HT1080 (cell line): ENCODE data around the gene RNASEL. TPM values are rescaled to one million over a fixed set of nuclear protein-coding genes. Genes with fewer than 3 reads are reported as not detected.

Source experiments
- DNase-seq: peaks from one replicate; pipeline ENCODE4 v3.0.0-alpha.2; 2015; ENCODE audit warnings: low read depth
- total RNA-seq: library from RNA; depleted of rRNA; stranded (reverse); fragments of >200 nt; shearing (Covaris generic); gene quantifications from 2 replicates; pipeline ENCODE4 v1.2.3, GENCODE V29; 2014

Gene RNASEL
- total RNA-seq, 1 experiment from 2014 or later, result 3.2 TPM

DNA sequence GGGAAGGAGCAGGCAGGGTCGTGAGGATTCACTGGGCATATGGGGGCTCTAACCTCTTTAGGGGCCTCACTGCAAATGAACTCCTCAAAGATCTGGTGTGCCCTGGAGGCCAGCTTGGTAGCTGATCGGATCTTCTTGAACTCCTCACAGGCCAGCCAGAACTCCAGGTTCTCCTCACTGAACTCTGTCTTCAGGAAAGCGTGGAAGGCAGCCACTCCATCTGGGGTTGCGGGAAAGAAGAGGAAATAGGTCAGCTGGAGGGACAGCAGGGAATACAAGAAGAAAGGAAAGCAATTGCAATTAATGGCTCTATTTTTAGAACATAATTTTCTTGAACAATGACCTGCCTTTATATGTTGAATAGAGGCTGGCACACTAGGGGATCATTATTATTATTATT lies 12.9 kb upstream of the RNASEL start:
- no peak for DNase-seq

DNA sequence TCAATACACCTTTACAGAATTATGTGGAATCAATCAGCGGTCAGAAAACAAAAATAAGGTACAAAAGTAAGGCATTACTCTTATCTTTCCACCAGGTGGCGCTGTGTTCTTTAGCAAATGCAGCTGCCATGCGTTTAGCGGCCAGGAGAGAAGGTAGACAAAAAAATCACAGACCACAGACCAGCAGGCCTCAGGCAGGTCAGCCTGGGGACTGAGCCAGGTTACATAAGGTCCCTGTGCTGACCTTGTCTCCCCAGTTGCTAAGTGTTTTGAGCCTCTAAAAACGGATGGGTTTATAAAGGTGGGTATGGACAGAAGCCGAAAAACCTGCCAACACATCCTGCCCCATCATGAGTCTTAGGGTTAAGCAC lies 12.3 kb upstream of the RNASEL start:
- peak; percentile 44 for DNase-seq

DNA sequence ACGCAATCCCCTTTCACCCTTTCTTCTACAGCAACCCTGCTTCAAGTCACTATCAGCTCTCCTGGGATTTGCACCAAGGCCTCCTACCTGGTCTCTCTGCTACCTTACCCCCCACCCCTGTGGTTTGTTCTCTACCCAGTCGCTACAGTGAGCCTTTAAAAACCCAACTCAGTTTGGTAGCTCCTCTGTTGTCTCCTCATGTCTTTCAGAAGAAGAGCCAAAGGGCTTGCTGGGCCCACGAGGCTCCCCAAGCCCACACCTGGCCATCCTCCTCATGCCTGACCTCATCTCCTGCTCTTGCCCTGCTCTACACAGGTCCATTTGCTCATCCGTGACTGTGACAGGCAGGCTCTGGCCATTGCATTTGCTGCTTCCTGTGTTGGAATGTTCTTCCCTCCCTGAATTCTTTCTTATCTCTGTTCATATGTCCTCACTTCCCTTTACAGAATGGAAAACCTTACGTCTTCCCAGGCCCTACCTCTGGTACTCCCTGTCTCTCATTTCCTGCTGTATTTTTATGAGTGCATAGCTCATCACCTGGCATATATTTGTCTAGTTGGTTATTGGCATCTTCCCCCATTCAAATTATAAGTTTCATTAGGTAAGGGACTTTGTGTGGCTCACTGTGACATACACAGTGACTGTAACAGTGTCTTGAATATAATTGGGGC lies 11.8 kb upstream of the RNASEL start:
- no peak for DNase-seq

DNA sequence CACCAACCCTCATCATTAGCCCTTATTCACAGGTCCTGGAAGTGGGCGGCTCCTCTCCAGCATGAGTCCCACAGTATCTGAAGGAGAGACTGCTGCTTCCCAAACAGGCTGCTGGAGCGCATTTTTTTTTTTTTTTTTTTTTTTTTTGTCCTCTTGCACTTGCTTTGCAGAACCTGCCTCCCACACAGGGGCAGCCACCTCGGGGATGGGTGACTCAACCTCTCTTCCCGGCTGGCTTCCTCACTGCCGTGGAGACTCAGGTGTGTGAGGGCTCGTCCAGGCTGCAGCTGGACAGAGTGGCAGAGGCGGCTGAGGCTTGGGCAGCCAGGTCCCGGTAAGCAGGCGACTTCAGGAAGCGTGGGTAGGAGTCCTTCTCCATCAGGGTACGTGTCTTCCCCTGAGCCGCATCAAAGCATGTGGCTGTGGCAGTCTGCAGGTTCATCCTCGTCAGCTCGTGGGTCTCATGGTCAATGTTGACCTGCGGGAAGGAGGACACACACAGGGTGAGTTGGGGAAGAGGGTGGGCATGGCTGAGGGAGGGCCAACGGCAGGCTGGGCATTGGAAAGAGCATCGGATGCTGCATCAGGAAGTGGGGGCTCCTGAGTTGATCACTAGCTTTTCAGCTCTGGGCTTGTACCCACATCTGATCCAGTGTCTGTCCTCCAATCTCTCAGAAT lies 11.1 kb upstream of the RNASEL start:
- DNase-seq, result no peak

DNA sequence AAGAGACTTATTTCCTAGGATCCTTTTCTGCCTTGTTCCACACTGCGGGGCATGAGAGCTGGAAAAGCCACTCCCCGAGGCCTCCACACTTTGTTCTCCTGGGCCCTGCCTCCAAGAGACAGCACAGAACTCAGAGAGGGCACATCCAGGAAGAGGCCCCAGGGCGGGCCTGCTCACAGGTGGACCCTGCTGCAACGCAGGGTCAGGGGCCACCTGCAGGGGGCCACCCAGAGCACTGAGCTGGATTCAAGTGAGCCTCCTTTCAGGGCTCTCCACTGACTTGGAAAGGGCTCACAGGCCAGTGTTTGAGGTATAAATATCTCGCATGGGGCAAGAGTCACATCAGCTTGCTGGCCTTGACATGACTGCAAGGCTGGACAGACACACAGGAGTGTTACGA lies 10.3 kb upstream of the RNASEL start:
- no peak for DNase-seq

DNA sequence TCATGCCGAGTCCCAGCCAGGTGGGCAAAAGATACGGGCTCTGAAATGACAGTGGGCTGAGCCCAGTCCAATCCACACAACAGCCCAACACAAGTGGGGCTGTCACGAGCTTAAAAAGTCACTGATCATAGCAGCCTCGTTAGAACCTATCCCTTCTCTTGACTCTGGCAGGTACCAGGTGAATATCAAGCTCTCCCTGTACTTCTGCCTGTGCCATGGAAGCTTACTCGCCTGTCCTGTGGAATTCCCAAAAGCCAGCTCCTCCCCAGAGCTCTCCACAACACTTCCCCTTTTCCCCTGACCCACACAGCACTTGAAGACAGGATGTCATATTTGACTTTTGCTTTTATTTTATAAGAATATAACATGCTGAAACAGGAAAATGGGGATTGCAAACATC lies 9.2 kb upstream of the RNASEL start:
- DNase-seq, result no peak

DNA sequence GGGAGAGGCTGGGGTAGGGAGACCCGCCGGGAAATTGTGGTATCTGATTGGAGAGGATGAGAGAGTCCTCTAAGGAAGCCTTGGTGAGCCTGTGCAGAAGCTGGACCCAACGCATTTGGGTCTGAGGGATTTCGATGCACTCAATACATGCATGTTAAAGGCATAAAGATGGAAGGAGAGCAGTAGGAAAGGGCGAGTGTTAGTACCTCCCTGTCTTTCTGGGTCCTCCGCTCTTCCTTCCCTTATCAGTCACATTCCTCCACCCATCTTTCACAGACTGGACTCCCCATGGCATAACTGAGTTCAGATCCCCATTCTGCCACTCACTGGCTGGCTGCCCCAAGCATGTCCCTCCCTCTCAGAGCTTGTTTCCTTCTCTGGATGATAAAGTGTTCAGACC lies 7.9 kb upstream of the RNASEL start:
- DNase-seq, result no peak

DNA sequence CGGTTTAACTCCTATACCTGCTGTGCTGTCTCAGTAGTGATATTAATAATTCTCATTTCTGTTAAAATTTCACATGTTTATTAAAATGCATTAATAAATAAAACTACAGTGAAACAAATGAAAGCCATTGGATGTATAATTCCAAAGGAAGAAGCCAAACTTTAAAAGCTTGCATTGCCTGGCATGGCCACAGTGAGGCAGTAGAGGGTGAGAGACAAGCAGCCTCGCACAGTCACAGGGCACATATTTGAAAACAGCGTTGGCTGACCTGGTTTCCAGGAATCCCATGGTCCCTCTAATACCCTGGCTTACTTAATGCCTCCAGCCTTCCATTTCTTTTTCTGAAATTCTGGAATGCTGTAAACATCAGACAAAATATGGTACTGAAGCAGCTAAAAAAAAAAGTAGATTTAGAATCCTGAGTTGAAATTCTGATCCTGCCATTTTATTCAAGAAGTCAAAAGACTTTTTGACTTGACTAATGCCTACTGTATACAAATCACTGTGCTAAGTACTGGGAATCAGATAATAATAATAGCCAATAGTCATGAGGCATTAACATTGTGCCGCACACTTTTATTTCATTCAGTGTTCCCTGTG lies 6.7 kb upstream of the RNASEL start:
- peak; percentile 33 for DNase-seq

DNA sequence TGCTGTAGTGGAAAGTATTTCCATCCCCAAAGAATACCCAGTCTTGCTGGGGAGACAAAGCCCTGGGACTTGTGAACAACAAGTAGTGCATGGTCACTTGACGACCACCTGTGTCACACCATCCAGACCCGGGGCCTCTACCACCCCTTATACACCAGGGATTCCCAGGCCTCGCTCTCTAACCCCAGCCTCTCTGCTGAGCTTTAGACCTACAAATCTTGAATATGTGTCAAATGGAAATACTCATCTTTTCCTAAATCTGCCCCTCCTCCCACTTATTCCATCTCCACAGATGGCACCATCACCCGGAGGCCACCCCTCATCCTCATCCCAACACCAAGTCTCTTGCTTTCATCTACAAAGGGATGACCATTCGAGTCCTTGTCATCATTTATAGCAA lies 875 bp upstream of the RNASEL start:
- no peak for DNase-seq

DNA sequence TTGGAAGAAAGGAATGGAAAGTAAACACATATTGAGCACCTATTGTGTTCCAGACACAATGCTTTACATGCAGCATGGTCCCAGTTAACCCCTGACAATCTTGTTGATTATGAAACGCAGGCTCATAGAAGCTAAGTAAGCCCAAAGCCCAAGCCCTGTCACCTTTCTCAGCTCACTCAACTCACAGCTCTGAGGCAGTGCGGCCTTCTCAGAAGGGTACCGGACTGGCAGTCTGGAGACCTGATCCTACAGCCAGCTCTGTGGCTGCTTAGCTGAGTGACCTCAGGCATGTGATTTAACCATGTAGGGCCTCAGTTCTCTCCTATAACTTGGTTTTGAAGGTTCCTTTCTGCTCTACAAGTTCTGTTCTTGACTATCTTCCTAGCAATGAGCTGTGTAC lies 464 bp upstream of the RNASEL start:
- no peak for DNase-seq

DNA sequence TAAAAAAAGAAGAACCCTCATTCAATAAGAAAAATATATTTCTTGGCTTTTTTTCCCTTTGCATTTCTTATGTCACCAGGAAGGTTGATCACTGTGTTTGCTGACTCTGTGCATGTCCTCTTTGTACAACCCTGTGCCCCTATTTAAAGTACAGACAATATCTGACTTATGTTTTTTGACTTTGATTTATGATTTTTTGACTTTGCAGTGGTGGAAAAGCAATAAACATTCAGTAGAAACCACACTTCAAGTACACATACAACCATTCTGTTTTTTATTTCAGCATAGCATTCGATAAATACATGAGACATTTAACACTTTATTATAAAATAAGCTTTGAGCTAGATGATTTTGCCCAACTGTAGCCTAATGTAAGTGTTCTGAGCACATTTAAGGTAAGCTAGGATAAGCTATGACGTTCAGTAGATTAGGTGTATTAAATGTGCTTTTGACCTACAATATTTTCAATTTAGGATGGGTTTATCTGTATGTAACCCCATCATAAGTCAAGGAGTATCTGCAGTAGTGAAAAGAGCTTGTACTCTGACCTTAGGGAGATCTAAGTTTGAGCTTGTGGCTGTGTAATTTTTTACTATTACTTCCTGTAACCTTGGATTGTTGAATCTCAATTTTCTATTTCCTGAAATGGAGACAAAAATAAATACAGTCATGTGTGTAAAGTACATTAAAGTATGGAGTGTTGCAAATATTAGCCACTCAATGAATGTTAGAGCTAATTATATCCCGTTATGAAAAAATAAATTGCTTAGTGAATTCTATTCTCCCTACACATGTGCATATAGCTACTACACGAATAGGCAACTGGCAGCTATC lies 1.2 kb downstream of the RNASEL start:
- no peak for DNase-seq

DNA sequence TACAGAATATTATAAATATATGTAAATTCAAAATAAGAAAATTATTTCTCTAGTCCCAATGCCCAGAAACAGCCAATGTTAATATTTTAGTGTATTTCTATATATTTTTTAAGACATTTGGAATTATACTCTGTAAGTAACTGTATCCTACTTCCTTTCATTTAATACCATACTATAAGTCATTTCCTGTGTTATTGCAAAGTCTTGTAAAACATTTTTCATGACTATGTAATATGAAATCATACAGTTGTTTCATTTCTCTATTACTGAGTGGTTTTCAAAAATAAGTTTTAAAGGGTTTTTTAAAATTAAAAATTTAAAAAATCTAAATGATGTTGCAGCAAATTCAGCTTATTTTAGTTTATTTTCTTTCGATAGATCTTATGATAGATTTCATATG lies 2.0 kb downstream of the RNASEL start:
- no peak for DNase-seq

DNA sequence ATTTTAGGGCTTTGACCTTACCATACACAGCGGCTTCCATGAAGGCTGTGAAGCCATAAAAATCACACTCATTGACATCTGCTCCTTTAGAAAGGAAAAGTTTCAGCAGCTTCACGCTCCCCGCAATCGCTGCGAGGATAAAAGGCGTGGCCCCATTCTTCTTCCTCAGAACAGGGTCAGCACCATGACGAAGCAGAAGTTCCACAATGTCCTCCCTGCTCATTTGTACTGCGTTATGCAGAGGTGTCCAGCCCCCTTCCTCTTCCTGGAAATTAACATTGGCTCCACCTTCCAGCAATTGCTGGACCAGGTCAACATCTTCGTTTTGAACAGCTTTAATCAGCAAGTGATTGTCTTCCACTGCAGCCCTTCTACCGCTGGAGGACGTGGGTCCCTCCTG lies 2.7 kb downstream of the RNASEL start:
- DNase-seq, result no peak

DNA sequence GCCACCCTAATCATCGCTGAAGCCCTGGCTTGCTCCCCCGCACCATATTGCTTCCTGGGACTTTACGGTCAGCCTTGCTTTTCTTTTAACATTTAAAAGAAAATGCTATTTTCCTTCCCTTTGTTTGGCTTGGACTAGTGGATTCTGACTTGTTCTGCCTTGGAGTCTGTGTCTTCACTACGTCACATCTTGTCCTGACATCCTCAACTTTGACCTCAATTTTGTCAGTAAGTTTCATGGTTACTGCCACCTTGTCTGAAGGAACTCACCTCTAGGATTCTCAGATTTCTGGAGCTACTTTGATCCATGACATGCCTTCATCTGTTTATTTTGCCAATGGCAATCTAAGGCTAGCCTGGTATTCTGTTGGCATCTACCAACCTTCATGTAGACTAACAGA lies 4.3 kb downstream of the RNASEL start:
- DNase-seq, result no peak

DNA sequence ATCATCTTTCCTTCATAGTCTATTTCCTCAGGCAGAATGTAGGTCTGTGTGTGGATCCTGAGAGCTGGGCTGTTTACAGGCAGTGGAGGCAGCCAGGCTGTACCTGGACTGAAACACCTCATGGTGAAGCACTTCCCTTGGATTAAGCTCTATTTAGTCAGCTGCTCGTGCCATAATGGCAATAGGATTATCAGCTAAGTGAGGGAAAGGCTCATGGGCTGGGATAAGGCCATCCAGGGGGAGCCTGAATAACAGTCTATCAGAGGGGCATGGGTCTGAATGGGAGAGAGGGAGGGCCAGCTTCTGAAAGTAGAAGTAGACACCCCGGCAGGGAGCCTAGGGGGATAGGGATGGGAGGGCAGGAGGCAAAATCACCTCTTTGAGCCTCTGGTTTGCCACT lies 8.3 kb downstream of the RNASEL start:
- DNase-seq, result no peak

DNA sequence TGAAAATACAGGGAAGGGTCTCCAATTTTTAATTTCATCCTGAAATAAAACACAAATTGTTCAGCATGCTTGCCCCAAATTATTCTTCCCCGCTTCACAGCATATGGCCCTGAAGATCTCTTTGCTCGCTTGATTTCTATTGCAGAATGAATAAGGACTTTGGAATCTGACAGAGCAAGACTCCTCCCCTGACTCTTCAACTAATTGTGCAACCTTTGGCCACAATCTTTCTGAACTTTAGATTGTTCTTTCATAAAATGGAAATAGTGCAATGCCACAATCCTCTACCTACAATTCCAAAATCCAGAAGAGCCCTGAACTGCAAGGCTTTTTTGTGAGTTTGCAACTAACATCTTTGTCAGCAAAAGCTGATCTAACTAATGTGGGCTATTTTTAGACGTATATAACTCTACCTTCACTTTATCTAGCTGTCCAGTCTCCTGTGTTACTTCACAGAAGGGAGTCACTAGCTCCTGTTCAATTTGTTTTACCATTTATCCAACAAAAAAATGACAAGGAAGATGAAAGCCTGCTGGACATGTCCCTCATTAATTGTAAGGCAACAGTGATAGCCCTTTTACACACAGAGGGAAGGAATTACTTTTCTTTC lies 13.4 kb downstream of the RNASEL start:
- peak; percentile 41 for DNase-seq

DNA sequence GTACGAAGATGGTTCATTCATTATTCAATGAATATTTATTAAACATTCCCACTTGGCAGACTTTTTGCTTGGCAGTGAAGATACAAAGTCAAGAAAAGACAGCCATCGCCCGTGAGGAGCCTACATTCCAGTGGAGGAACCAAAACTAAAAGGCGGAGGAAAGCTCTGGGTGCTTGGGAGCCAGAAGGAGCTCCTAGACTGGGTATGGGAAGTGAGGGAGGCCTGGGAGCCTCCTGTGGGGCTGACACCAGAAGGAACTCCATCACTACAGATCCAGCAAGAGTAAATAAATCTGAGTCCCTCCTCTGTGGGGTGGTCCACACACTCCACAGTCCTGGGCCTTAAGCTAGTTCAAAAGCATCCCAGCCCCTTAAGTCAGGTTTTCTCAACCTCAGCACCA lies 14.9 kb downstream of the RNASEL start:
- DNase-seq, result no peak

DNA sequence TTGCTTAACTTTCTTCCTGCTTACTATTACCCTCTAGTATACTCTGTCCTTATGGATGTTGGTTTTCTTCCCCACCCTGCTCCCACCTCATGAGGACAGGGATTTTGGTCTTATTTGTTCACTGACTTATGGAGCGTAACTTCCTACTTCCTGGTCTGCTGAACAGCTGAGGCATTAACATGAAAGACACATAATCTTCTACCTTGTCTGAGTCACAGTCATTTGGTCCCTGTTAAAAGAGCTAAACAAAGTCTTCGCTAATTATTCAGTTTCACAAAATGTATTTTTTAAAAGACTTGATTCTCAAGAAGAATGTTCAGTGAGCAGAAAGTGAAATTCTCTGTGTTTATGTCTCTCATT lies 18.5 kb downstream of the RNASEL start:
- DNase-seq, result no peak

DNA sequence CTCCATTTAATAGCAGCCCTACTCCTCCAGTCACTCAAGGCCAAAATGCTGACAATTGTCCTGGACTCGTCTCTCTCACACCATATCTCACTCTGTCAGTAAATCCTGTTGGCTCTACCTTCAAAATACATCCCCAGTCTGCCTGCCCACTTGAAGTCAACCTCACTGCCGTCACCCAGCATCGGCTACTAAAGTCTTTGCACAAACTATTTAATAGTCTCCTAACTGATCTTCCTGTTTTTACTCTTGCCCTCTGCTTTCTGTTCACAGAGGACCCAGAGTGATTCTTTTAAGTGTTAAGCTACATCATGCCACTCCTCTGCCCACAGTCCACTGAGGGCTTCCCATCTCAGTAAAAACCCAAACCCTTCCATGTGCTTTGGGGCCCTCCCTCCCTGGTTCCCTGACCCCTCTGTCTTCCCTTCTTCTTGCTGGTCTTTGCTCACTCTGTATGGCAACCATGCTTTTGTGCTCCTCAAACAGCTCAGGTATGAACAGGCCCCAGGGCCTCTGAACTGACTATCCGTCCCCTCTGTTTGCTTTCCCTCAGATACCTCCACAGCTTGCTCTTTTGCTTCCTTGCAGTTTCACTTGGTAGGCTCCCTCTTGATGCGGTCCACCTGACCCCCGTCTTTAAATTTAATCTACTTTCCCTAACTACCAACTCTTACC lies 19.0 kb downstream of the RNASEL start:
- DNase-seq, result no peak

DNA sequence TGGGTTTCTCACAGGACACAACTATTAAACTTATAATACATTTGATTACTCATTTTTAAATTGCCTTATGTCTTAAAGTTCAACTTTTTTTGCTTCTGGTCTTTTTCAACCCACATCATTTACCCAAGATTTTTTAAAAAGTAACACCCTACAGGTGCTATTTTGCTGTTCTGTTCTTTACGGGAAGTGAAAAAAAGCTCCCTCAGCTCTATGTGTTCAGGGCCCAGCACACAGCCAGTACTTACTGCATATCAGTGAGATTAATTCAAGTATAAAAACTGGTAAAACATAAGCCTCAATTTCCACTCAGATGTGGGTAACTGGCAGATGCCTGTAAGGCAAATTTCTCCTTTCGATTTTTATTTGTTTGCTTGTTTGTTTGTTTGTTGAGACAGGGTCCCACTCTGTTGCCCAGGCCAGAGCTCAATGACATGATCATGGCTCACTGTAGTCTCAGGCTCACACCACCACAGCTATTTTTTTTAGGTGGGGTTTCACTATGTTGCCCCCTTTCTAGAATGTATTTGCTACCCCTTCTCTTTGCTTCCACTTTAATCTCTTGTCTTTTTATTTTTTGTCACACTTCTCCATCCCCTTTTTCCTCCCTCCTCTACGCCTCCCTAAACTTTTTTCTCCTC lies 20.3 kb downstream of the RNASEL start:
- DNase-seq, result no peak

DNA sequence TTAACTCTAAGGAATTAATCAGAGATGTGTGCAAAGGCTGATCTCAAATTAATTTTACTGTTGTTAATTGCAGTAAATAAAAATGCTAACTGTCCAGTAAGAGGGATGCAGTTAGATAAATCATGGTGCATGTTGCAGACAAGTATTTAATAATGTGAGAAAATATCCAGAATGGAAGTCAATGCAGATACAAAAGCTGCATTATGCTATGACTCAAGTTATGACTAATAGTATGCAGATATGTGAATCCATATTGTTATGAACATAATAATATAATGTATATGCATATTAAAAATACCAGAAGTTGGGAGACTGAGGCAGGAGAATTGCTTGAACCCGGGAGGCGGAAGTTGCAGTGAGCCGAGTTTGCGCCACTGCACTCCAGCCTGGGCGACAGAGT lies 21.4 kb downstream of the RNASEL start:
- no peak for DNase-seq
